ENCODE data around the gene MEF2D.

Gene MEF2D

DNA sequence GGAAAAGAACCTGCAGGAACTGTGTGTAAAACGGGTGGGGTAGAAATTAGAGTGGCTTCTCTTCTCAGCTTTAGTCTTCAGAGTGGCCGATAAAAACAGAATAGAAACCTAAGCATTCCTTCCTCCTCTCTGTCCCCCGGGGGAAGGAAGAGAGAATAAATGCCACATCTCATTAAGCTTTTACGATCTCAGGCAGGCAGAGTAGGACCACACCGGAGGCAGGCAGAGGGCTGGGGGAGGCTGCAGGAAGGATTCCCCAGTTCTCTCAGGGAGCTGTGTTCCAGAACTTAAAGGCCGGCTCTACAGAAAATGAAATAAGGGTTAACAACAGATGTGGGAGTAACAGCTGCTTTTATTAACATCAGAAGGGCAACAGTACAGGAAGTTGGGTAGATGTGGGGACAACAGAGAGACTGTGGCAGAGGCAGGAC lies 24.5 kb upstream of the MEF2D start:
- DNase-seq (ENCODE audit: insufficient read length, low spot score) (no peak), FAIRE-seq (no peak)
- TF ChIP-seq, protein P1, sequence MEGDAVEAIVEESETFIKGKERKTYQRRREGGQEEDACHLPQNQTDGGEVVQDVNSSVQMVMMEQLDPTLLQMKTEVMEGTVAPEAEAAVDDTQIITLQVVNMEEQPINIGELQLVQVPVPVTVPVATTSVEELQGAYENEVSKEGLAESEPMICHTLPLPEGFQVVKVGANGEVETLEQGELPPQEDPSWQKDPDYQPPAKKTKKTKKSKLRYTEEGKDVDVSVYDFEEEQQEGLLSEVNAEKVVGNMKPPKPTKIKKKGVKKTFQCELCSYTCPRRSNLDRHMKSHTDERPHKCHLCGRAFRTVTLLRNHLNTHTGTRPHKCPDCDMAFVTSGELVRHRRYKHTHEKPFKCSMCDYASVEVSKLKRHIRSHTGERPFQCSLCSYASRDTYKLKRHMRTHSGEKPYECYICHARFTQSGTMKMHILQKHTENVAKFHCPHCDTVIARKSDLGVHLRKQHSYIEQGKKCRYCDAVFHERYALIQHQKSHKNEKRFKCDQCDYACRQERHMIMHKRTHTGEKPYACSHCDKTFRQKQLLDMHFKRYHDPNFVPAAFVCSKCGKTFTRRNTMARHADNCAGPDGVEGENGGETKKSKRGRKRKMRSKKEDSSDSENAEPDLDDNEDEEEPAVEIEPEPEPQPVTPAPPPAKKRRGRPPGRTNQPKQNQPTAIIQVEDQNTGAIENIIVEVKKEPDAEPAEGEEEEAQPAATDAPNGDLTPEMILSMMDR (IDR thresholded peaks at IDR 0.05; ENCODE audit: insufficient read depth, missing control alignments) = no peak

DNA sequence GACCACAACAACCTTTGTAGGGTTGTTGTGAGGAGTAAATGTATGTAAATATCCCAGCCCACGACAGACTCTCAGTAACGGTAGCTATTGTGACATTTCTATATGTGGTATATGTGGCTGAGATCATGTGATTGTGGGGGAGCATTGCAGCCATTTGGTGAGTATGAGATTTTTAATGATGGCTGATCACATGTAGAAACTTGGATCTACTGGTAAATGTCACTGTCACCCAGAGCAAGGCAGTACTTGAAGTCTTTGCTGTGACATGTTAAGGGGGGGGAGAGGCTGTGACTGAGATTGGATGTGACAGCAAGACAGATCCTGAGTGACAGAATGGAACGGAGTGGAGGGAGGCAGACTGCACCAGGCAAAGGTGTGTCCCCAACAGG lies 23.9 kb upstream of the MEF2D start:
- DNase-seq (ENCODE audit: insufficient read length, low spot score) = no peak
- no peak for FAIRE-seq
- TF ChIP-seq, protein P1 (IDR thresholded peaks at IDR 0.05; ENCODE audit: insufficient read depth, missing control alignments) = no peak

DNA sequence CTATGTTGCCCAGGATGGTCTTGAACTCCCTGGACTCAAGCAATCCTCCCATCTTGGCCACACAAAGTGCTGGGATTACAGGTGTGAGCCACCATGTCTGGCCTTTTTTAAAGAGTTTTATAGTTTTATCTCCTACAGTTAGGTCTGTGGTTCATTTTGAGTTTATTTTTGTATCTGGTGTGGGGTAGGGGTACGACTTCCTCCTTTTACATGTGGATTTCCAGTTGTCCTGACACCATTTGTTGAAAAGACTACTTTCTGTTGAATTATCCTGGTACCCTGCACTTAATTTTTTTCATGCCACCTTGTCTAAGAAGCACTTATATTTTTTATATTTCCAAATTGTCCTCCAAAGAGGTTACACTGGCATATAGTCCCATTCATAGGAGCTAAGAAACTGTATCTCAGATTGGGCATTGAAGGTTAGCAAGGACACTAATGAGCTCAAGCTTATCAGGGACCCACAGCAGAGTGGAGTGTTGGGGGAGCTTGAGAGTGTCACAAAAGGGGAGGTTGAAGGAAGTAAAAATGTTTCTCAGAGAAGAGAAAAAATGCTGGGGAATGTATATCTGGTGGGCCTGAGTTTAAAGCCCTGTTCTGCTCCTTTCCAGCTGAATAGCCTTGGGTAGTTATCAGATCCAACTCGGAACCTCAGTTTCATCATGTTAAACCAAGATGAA lies 23.4 kb upstream of the MEF2D start:
- no peak for DNase-seq (ENCODE audit: insufficient read length, low spot score)
- TF ChIP-seq, protein P1 (IDR thresholded peaks at IDR 0.05; ENCODE audit: insufficient read depth, missing control alignments) = no peak
- no peak for FAIRE-seq

DNA sequence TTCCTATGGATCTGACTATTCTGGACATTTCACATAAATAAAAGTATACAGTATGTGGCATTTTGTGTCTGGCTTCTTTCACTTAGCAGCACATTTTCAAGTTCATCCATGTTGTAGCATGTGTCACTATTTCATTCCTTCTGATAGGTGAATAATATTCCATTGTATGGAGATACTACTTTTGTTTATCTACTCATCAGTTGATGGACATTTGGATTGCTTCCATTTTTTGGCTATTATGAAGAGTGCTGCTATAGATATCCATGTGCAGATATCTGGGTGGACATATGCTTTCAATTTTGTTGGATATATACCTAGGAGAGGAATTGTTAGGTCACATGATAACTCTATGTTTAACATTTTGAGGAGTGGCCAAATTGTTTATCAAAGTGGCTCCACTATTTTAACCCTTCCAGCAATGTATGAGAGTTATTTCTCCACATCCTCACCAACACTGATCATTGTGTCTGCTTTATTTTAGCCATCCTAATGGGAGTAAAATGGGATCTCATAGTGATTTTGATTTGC lies 21.9 kb upstream of the MEF2D start:
- DNase-seq (ENCODE audit: insufficient read length, low spot score) = no peak
- no peak for FAIRE-seq
- TF ChIP-seq, protein P1 (IDR thresholded peaks at IDR 0.05; ENCODE audit: insufficient read depth, missing control alignments) = no peak

DNA sequence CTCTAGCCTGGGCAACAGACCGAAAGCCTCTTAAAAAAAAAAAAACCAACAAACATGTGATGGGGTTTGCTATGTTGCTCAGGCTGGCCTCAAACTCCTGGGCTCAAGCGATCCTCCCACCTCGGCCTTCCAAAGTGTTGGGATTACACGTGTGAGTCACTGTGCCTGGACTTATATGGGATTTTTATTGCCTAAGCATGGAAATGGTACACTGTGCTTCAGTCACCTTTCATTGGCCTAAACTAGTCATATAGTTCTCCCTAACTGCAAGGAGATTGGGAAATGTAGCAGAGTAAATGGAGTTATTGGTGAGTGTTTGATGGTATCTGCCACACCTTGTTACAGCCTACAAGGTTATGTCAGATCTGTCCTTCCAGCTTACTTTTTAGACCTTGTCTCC lies 17.2 kb upstream of the MEF2D start:
- no peak for DNase-seq (ENCODE audit: insufficient read length, low spot score)
- TF ChIP-seq, protein P1 (IDR thresholded peaks at IDR 0.05; ENCODE audit: insufficient read depth, missing control alignments) = no peak

DNA sequence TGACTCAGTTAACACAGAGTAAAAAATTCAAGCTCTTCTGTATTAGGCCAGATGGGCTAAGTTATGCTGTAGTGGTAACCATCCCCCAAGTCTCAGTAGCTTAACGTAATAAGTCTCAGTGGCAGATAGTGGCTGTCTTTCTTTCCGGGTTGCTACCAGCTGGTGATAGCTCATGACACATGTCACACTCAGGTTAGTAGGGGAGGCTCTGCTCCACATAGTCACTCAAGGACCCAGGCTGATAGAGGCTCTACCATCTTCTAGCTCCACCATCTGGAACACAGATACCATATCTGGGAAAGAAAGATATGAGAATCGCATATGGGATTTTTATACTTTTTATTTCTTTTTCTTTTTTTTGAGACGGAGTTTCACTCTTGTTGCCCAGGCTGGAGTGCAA lies 16.2 kb upstream of the MEF2D start:
- TF ChIP-seq, protein P1 (IDR thresholded peaks at IDR 0.05; ENCODE audit: insufficient read depth, missing control alignments) = no peak
- DNase-seq (ENCODE audit: insufficient read length, low spot score) (no peak), FAIRE-seq (no peak)

More for the DNA sequence above, 17.2 kb upstream of the MEF2D start:
- no peak for FAIRE-seq

DNA sequence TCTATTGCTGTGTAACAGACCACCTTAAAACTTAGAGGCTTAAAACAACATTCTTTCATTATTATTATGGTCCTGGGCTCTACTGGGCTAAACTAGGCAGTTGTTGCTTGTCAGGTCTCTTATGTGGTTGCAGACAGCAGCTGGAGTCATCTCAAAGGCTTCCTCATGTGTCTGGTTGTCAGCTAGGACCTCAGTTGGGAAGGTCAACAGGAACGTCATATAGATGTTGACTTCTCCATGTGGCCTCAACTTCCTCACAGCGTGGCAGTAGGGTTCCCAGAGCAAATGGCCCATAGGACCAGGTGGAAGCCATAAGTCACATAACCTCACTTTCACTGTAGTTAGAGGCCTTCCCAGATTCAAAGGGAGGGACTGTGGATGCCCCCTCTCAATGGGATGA lies 15.4 kb upstream of the MEF2D start:
- TF ChIP-seq, protein P1 (IDR thresholded peaks at IDR 0.05; ENCODE audit: insufficient read depth, missing control alignments) = no peak
- DNase-seq (ENCODE audit: insufficient read length, low spot score) = no peak
- no peak for FAIRE-seq
